ENCODE results near the gene CAB39.

- TF ChIP-seq CTCF (IDR thresholded peaks at IDR 0.05) (no peak), EZH2 (IDR thresholded peaks at IDR 0.05) (no peak)
These were observed 110.8 kb downstream of the CAB39 start for GRCh38 chr2:230823264-230823964.

Measured in neural progenitor cell (in vitro differentiated cells).